Activated T-helper 1 cell treated with anti-CD3 and anti-CD28 coated beads, Interleukin-2, amount 50 U/mL, for 16 hours (primary cell): ENCODE results near the gene CKAP4.

Experiments used
- DNase-seq, 2 donors: peaks; one replicate each; pipeline ENCODE4 v3.0.0-alpha.2; 2020; ENCODE audit warnings: low read depth in 1 of 2, low spot score in 1 of 2

Gene CKAP4

DNA sequence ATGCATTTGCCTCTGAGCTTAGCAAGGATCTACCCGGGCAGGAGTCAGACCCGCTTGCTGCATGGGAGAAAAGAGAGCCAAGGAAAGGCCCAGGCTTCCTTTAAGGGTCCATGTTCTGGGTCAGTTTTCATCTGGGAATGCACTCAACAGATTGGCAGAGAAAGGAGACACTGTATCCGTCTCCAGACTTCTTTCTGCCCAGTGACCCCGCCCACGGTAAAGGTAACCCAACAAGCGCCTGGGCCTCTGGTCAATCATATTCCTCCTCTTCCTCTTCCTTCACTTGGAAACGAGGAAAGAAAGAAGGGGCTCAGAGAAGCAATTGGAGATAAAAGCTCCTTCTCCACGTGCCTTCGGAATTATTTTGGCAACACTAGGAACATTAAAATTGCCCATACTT is 27.6 kb upstream of the CKAP4 start:
- no peak for DNase-seq

DNA sequence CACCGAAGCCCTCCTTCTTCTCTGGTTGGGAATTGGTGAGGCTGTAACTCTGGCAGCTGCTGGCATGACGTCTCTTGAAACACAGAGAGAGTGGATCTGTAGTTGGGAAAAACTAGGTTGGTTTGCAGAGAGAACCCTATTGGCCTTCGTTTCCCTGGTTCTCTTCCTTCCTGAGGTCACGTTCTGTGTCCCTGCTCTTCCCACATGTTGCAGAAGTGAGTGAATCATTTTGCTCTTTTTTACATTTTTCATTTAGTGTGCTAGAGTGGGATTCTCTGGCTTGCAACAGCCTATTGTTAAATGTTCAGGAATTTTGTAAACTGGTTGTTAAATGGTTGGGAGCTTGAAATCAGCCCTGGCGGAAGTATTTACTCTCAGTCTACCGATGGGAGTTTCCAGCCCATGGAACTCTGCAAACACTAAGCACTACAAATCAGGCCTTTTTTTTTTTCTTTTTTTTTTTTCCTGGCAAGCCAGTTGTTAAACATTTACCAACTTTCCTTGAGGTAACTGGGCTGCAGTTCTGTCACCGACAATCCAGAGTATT is 26.8 kb upstream of the CKAP4 start:
- DNase-seq, result no peak

DNA sequence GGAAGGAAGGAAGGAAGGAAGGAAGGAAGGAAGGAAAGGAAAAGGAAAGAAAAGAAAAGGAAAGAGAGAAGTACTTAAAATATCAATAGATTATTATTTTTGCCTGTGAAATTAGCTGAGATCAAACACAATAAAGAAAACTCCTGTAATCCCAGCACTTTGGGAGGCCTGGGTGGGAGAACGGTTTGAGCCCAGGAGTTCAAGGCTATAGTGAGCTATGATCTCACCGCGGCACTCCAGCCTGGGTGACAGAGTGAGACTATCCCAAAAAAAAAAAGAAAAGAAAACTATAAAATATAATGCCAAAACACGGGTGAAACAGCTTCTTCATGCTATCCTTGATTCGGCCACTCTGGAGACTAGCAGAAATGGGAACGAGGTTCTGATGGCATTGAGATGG is 26.2 kb upstream of the CKAP4 start:
- DNase-seq, result no peak

GRCh38 chr12:106273491-106273890 is 25.7 kb upstream of the CKAP4 start:
- DNase-seq, result no peak

- no peak for DNase-seq
Observed at GRCh38 chr12:106271575-106272505, 24.0 kb upstream of the CKAP4 start.

GRCh38 chr12:106269150-106269771 is 21.4 kb upstream of the CKAP4 start:
- no peak for DNase-seq

DNA sequence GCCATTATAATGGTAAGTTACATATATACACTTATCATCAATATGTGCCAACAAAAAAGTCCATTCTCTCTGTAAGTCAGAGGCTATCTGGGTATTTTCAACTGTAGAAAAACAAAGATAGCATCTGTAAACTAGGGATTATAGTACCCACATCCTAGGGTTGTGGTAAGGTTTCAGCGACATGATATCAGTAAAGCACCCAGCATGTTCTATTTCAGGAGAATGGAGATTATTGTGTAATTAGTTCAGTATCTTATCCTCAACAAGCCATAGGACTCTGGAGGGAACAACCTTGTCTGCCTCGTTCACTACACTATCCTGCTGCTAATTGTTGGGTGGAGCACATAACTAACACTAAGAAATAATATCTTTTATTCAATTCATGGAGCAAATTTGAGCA is 19.7 kb upstream of the CKAP4 start:
- DNase-seq, result no peak

DNA sequence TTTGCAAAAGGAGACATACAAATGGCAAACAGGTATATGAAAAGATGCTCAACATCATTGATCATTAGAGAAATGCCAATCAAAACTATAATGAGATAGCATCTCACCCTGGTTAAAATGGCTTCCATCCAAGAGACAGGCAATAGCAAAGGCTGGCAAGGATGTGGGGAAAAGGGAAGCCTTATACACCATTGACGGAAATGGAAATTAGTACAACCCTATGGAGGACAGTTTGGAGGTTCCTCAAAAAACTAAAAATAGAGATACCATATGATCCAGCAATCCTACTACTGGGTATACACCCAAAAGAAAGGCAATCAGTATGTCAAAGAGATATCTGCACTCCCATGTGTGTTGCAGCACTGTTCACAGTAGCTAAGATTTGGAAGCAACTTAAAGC is 17.3 kb upstream of the CKAP4 start:
- no peak for DNase-seq

GRCh38 chr12:106258935-106259334 is 11.1 kb upstream of the CKAP4 start:
- no peak for DNase-seq

DNA sequence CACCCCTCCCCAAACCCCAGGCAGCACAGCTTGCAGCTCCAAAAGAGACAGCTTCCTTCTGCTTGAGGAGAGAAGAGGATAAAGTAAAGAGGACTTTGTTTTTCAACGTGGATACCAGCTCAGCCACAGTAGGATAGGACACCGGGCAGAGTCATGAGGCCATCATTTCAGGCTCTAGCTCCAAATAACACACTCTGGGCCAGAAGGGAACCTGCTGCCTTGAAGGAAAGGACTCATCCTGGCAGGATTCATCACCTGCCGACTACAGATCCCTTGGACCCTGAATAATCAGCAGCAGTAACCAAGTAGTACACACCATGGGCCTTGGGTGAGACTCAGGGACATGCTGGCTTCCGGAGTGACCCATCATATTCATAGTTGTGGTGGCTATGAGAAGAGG is 10.4 kb upstream of the CKAP4 start:
- no peak for DNase-seq

DNA sequence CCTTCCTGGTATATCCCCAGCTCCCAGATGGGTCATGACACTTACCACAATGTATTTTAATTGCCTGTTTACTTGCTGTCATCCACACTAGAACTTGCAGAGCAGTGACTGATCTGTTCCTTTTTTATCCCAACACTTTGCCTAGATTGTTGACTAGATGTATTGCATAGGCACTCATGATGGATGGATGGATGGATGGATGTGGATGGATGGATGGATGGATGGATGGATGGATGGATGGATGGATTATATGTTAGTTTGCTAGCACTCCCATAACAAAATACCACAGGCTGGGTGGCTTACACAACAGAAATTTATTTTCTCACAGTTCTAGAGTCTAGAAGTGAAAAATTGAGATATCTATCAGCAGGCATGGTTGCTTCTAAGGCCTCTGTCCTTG is 8.7 kb upstream of the CKAP4 start:
- DNase-seq, result no peak

DNA sequence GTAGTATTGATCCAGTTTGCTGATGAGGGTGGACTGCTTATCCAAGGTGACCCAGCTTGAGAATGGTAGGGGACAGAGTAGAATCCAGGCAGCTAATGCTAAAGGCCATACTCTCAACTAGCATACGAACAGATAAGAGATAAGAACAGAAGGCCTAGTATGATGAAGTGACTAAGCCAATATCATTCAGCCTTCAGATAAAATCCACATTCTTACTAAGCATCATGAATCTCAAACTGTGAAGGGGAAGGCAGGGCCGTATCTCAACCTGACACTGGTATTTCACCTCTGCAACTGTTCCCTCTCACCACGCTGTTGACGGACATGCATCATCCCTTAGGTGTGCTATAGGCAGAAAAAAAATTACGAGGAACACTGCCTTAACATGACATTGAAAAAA is 8.1 kb upstream of the CKAP4 start:
- DNase-seq, result no peak

DNA sequence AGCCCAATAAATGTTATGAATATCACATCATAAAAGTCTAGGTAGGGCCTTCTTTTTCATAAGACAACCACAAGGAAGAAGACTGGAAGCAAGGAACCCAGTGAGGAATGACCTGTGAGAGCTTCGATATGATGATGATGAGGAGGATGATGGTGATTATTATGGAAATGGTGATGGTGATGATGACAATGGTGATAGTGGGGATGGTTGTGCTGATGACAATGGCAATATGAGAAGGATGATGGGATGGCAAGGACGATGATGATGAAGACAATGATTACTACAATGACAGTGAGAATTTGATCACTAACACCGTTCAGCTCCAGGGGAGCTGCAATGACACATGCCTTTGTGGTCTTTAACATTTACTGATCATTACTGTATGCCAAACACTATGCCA is 7.7 kb upstream of the CKAP4 start:
- no peak for DNase-seq

DNA sequence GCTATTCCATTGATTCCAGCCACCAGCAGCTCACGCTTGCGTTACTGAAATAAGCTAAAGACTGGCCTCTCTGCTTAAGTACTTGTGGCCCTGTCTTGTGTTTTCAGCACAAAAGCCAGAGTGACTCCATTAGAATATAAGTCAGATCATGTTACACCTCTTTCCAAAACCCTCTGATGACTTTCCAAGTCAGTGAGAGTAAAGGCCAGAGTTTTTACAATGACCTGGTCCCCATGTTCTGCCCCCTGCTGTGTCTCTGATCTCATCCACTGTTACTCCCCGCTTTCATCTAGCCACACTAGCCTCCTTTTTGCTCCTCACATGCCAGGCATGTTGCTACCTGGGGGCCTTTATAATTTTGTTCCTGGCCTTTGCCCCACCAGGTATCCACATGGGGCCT is 6.9 kb upstream of the CKAP4 start:
- no peak for DNase-seq

- DNase-seq, result no peak
Observed at GRCh38 chr12:106251631-106252455, 4.0 kb upstream of the CKAP4 start.

DNA sequence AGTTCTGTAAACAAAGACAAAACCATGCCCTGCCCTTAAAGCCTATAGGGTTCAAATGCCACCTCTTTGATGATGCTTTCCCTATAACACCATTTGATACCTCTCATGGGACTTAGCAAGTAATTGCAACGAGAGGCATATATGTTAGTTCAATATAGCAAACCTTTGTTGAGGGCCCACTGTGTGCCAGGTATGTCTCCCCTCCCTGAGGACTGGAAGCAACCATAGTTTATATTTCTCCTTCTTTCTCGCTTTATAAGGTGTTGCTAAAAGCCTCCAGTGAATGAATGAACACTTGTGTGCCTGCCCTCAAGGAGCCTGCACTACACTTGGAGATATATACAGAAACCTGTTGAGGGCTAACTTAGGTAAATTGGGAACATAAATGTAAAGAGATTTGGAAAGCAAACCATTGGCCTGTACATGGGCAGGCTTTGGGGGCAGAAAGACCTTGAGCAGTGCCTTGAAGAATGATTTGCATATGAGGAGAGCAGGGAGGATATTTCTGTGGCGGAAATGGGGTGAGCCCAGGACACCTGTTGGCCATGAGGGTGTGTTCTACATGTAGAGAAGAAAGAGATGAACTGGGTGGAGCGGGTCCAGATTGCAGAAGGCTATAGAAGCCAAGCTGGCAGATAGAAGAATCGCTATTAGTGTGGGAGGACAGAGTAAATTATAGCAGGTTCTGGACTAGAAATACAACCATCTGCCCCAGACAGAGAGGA is 1.8 kb upstream of the CKAP4 start:
- DNase-seq, result no peak

DNA sequence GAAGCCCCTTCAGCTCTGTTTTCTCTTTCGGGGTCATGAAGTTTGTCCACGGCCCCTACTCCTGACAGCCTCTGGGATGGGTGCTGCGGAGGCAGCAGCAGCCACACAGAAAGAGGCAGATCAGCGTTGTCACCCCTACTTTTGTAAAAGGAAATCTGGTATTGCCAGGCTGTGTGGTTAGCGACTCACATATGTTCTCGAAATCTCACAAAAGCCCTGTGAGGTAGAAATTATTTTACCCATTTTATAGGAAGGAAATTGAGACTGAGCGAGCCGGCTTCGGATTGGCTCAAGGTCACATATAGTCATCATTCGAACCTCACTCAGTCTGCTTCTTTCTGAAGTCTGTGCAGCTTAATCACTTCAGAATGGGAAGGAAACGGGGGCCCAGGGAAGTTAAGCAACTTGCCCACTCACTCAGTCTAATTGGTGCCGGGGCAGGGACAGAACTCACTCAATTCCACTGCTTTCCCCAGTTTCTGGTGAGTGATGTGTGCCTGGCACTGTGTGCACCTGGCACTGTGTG is 1.1 kb upstream of the CKAP4 start:
- DNase-seq, result peak in 1 of 2 donors; percentile 13

GRCh38 chr12:106248312-106248845 is 559 bp upstream of the CKAP4 start:
- no peak for DNase-seq

GRCh38 chr12:106246891-106247673 is 738 bp downstream of the CKAP4 start:
- DNase-seq, result peak; percentile 35 to 44

DNA sequence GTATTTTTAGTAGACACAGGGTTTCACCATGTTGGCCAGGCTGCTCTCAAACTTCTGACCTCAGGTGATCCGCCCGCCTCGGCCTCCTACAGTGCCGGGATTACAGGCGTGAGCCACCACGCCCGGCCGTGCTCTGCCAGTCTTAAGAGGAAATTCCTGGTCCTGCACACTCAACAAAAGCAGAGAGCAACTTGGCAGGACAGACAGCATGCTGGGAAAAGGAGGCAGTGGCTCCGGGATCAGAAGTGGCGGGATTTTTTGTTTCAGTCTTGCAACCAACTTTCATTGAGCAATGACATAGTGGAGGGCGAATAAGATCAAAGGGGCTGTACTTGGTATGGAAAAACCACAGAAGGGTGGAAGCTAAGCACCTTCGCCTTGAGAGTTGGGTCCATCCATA is 2.1 kb downstream of the CKAP4 start:
- no peak for DNase-seq
